Loucy (cell line): Measurements from ENCODE around the gene PLEKHA6.

Experiments used
- EZH2phosphoT487 ChIP-seq: fragments of 200-600 bp; IDR thresholded peaks from 2 replicates; pipeline ENCODE4 v1.6.1; 2018; ENCODE audit warnings: antibody characterized with exemption, mild to moderate bottlenecking, moderate library complexity, borderline replicate concordance
- TF ChIP-seq, protein P1 (sequence below): fragments of 200-600 bp; sonication (generic); conservative IDR thresholded peaks from 2 replicates; pipeline ENCODE4 v1.5.1; 2014; ENCODE audit warnings: mild to moderate bottlenecking, antibody characterized with exemption, low read length

DNA sequence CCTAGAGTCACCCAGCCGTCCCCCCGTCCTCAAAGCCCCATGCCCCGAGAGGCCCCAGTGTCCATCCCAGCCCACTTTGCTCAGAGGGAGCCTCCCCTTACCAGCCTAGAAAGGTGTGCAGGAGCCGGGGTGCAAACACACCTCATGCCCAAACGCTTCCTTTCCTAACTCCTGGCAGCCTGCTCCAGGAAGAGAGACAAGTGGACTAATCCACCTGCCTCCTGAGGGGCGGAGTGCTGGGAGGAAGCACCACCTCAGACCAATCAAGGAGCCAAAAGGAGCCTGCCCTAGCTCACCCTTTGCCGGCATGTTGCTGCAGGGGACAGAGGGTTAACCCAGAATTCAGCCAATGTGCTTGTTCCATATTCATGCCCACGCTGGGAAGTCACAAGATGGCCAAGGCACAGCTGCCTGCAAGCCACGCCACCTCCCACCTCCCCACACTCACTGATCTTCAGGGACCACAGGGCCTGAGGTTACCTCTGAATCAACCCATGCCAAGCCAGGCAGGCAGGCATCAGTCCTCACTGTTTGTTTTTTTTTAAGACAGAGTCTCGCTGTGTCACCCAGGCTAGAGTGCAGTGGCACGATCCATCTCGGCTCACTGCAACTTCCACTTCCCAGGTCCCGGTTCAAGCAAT, 27.8 kb downstream of the PLEKHA6 start:
- TF ChIP-seq, protein P1, sequence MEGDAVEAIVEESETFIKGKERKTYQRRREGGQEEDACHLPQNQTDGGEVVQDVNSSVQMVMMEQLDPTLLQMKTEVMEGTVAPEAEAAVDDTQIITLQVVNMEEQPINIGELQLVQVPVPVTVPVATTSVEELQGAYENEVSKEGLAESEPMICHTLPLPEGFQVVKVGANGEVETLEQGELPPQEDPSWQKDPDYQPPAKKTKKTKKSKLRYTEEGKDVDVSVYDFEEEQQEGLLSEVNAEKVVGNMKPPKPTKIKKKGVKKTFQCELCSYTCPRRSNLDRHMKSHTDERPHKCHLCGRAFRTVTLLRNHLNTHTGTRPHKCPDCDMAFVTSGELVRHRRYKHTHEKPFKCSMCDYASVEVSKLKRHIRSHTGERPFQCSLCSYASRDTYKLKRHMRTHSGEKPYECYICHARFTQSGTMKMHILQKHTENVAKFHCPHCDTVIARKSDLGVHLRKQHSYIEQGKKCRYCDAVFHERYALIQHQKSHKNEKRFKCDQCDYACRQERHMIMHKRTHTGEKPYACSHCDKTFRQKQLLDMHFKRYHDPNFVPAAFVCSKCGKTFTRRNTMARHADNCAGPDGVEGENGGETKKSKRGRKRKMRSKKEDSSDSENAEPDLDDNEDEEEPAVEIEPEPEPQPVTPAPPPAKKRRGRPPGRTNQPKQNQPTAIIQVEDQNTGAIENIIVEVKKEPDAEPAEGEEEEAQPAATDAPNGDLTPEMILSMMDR: no peak
- no peak for TF ChIP-seq EZH2phosphoT487
